Urothelium cell line (cell line): ENCODE results near the gene G6PD.
"Not testable (repeated sequence)": the region's sequence is repeated elsewhere in the genome, so short reads cannot be mapped to it uniquely, and the experiment has no call there.

ENCODE experiments used
- DNase-seq: peaks from one replicate; pipeline ENCODE4 v3.0.0; 2011; ENCODE audit warnings: low spot score, mixed read lengths
- FAIRE-seq: peaks from 2 replicates; lab custom pipeline; 2011; peaks lifted over from hg19 to GRCh38; lab: Jason Lieb, UNC

The G6PD gene

DNA sequence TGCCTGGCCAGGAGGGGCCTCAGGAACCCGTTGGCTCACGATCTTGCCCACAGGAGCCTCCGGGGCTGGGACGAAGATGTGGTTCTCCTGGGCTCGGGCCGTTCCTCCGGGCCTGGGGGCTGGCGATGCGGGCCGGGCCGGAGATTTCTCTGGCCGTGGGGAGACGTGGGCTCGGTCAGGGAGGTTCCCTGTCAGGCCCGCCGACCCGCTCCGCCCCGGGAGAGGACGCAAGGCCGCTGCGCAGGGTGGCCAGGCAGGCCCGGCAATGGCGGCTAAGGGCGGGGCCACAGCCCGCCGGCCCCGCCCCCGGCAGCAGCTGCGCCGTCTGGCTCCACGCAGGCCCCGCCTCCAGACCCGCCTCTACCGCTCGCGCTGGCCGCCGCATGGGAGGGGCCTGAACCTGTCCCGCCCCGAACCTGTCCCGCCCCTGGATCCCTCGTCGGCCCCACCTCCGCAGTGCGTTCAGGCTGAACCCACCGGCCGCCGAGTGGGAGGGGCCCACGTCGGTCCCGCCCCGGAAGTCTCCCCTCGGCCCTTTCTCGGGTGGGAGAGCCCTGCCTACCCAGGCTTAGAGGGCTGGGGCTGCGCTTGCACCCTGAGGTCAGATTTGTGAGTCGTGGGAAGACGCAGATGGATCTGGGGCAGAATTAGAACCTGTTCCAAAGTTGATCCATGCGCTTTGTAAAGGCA is 30.5 kb downstream of the G6PD start, which contains the start of gene FAM3A:
TSS of gene FAM3A (minus strand) at position 267 of the 690 bp plus-strand sequence. CDS start 460 bp downstream, outside the sequence.
- FAIRE-seq = peak; percentile 48
- peak; percentile 92 for DNase-seq

DNA sequence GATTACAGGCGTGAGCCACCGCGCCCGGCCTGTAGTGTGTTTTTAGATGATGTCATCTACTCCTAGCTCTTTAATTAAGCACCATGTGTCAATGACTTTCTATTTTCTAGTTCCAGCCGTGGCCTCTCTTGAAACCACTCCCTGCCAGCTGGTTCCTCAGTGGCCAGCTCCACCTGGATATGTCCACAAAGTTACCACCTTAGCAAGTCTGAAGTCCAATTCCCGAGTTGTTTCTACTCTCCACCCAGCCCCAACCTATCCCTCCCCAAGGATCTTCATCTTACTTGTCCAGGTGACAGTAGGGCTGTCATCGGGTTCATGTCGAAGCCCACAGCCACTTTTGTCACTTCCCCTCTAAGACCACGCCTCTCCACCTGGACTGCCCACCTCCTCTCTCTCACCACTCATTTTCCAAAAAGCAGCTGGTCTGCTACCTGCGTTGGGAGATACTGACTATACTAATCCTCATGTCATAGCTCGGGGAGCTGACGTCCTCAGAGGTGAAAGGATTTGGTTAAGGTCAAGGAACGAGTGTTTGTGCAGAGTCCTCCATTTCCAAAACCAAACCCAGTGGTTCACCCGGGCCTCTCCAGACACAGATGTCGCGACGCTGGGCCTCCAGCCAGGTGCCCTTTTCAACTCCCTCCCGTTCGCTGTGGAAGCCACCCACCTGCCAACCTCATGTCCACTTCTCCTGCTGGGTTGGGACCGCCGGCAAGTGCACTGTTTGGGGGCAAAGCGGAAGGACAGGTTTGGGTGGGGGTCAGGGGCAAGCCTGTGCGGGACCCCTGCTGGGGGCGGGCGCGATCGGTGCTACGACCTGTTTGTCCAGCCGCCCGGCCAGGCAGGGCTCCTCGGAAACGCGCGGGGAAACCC is 31.3 kb downstream of the G6PD start:
- no peak for FAIRE-seq

DNA sequence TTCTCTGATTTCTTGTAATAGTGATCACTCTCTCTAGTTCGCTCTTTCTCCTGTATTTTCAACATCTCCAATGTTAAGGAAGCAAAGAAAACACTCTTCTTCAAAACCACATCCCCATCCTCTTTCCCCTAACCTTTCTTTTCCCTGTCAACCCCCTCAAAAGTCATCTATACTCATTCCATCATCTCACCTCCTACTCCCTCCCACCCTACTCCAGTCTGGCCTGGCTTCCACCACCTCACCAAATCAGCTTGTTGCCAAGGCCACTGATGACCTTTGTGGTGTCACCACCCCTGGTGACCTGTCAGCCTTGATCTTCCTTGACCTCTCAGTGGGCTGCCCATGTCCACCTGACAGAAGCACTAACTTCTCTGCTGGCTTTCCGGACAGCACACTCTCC is 32.9 kb downstream of the G6PD start:
- FAIRE-seq (no peak), DNase-seq (no peak)

More for the DNA sequence above, 31.3 kb downstream of the G6PD start:
- DNase-seq = no peak

DNA sequence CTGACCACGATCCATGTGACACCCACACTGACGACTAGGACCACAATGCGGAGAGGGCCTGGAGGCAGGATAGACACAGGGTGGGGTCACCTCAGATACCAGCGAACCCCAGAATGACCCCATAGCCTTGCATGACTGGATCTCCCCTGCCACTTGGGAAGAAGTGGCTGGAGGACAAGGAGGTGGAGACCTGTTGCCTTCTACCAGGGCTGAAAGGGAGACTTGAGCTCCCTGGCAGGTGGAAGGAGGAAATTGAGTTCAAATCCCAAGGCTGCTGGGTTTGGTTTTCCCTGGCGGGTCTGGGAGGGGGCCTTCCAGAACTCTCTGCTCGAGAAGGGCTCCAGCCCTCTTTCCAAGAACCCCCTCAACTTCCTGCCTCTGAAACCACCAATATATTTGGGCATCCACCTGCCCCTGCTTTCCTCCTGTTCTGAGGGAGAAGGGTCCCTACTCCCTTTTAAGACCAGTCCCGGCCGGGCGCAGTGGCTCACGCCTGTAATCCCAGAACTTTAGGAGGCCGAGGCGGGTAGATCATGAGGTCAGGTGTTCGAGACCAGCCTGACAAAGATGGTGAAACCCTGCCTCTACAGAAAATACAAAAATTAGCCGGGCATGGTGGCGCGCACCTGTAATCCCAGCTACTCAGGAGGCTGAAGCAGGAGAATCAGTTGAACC is 33.6 kb downstream of the G6PD start:
- FAIRE-seq (no peak), DNase-seq (no peak)

DNA sequence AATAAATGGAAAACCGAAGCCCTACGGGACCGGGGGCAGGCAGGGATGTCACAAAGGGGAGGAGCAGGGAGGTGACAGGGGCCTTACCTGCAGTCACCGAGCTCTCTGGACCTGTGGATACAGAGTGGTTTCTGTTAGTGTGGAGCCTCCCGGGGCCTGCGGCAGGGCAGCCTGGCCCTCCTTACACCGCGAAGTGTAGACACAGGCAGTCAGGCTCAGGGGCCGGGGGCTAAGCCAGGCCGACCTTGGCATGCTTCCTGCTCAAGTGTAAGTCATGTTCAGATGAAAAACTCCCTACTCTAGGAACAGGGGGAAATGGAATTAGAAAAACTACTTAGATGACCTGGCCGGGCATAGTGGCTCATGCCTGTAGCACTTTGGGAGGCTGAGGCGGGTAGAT is 34.9 kb downstream of the G6PD start:
- FAIRE-seq = no peak

DNA sequence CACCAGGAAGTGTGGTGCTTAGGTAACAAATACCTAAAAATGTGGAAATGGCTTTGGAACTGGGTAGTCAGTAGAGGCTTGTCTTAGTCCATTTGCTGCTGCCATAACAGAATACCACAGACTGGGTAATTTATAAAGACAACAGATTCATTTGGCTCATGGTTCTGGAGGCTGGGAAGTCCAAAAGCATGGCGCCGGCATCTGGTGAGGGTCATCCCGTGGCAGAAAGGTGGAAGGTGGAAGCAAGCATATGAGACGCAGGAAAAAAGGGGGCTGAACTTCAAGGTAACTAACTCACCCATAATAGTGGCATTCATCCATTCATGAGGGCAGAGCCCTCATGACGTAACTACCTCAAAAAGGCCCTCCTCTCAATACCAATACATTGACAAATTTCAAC is 37.2 kb downstream of the G6PD start:
- FAIRE-seq = no peak

More for the DNA sequence above, 34.9 kb downstream of the G6PD start:
- no peak for DNase-seq

DNA sequence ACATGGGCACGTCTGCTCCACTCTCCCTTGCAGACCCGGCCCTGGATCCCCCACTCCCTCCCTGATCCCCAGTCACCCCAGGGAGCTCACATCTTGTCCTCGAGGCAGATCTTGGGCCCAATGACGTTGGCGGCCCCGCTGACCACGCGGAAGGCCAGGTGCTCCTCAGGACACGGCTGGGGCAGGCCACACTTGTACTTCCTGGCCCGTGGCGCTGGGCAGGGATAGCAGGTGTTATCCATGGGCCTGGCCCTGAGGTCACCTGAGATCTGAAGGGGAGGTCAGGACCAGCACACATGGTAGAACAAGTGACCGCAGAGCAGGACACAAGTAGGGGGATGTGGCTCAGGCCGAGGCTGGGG is 38.3 kb downstream of the G6PD start:
- FAIRE-seq = no peak
- DNase-seq = no peak

More for the DNA sequence above, 37.2 kb downstream of the G6PD start:
- DNase-seq = no peak

DNA sequence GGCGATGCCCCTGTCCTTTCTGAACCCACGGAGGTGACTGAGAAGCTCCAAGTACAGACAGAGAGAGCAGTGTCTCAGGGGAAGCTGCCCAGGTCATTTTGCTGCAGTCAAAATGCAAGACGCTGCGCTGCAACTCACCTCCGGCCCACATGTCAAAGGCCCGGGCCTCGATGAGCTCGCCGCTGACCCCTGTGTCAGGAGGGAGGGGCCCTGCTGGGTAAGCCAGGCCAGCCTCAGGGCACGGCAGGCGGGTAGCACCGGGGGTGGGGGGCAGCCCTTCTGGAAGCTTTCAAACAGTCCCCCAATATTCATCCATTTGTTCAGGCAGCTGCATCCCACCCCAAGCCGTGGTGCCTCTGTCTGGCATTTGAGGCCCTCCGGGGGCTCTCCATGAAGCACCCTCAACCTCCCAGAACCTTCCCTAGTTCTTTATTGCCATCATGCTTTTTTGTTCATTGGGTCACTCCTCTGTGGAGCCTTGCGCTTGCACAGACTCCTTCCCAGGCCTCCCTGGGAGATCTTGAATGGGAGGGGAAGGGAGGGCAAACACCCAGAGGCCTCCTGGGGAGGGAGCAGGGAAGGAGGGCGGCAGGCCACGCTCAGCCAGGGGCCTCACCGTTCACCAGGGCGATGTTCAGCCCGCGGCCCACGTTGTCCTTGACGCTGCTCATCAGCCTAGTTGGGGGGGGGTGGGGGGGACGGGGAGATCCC is 38.8 kb downstream of the G6PD start:
- DNase-seq (no peak), FAIRE-seq (no peak)

DNA sequence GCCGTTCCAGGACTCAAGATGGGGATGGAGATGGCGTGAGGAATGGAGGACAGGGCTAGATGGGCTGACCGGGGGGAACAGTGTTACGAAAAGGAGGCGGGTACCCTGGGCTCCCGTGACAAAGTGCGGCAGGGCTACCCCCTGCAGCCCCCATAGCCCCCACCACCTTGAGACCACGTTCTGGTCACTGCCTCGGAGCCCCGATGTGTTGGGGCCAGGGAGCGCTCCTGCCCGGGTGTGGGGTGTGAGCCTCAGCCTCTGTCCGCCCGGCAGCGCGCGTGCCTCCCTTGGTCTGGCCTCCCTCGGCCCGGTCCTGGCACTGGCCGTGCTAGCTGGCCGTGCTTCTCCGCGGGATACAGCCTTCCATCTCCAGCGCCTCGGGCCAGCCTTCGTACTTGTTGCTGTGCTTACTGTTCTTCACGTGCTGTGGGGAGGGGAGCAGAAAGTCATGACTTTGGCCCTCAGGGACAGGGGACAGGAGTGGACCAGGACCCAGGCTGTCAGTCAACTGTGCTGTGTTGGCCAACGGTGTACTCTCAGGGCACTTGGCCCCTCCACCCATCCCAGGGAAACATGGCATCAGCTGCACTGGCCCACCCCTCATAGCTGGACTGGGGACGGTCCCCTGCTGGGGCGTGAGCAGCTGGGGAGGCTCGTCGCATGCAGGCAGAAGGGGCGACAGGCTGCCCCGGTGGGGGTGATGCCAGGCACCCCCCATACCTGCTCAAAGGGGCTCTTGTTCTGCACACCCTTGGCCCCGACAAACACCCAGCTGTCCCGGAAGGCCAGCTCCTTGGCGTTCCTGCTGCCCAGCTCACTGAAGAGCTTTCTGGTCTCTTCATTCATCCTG is 39.9 kb downstream of the G6PD start:
- no peak for FAIRE-seq

DNA sequence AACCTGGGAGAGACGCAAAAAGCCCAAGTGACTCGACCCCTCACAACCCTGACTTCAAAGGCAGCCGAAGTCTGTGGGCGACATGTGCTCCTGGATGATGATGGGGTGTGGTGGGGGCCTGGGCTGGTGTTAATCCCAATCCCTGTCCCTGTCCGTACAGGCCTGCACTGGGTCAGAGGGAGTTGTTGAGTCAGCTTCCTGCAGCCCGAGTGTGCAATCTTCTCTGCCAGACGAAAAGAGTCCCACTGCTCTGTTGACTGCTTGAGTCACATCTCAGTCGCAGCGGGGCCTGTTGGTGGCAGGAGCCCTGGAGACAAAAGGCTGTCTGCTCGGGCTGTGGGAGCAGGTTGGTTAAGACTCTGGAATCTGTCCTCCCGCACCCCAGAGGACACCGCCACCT is 40.9 kb downstream of the G6PD start:
- DNase-seq (no peak), FAIRE-seq (no peak)

More for the DNA sequence above, 39.9 kb downstream of the G6PD start:
- DNase-seq = no peak

DNA sequence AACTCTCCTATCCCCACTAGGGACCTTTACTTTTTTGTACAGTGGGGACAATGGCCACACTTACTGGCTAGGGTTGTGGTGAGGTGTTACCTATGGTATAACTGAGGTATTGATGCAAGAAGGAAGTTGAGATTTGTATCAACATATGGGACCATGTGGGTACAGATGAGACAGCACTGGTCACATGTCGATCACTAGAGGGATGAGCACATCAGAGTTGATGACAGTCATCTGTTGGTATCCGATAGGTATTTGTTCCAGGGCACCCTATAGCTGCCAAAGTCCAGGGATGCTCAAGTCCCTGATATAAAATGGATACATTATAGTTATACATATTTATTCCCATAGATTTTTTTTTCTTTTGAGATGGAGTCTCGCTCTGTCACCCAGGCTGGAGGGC is 43.7 kb downstream of the G6PD start:
- no peak for DNase-seq
- FAIRE-seq = peak; percentile 17

DNA sequence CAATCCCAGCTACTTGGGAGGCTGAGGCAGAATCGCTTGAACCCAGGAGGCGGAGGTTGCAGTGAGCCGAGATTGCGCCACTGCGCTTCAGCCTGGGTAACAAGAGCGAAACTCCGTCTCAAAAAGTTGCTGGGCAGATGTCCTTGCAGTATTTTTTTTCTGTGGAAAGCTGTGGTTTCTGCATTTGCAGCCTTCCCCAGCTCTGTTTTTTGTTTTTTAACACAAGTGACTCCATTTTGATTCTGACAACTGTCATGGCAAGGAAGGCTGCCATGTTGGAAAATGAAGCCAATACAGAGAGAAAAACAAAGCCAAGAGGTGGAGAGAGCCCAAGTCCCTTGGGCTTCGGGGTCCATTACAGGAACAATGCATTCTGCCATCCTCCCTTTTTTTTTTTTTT is 44.5 kb downstream of the G6PD start:
- DNase-seq (no peak), FAIRE-seq (no peak)

DNA sequence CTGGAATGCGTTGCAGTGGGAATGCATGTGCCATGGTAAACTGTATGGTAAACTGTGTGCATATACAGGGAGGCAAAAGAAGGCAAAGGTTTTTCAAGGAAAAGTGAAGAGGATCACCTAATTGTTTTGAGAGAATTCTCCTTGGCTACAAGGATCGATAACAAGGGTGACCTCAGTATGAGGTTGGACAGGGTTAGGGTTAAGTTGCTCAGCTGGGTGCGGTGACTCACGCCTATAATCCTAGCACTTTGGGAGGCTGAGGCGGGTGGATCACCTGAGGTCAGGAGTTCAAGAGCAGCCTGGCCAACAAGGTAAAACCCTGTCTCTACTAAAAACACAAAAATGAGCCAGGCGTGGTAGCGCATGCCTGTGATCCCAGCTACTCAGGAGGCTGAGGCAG is 45.2 kb downstream of the G6PD start:
- DNase-seq, FAIRE-seq: not testable (repeated sequence)

DNA sequence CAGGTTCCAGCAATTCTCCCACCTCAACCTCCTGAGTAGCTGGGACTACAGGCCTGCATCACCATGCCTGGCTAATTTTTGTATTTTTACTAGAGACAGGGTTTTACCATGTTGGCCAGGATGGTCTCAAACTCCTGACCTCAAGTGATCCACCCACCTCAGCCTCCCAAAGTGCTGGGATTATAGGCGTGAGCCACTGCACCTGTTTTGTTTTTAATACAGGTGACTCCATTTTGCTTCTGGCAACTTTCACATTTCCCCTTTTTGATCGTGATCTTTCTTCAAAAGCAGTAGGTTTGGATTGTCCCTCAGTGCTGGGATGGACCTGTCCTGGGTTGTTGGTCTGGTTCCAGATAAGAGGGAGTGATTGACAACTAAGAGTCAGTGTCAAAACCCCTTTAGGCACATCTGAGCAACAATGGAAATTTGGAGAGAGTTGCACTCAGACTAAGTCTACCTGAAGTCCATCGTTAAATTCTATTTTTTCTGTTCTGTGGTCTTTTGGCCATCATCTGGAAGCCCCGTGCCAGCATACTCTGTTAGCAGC is 50.0 kb downstream of the G6PD start:
- FAIRE-seq, DNase-seq: not testable (repeated sequence)

DNA sequence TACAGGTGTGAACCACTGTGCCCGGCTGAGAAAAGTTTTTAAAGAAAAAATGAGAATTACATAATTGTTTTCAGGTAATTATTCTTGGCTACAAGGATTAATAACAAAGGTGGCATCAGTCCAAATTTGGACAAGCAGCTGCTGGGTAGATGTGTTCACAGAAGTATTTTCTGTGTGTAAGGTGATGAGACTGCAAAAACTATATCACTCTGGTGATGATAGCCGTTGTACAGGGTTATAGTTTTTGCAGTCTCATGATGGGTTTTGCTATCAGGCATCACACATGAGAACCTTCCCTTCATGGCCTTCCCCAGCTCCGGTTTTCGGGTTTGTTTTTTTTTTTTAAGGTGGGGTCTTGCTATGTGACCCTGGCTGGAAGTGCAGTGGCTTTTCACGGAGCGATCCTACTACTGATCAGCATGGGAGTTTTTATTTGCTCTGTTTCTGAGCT is 51.1 kb downstream of the G6PD start:
- DNase-seq (no peak), FAIRE-seq (no peak)

DNA sequence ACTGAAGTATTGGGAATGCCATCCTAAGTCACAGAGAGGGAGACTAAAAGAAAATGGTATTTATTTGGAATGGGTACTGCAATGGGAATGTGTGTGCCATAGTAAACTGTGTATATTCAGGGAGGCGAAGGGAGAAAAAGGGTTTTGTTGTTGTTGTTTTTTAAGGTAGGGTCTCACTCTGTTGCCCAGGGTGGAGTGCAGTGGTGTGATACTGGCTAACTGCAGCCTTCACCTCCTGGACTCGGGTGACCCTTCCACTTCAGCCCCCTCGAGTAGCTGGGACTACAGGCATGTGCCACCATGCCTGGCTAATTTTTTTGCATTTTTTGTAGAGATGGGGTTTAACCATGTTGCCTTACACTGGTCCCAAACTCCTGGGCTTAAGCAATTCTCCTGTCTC is 51.9 kb downstream of the G6PD start:
- FAIRE-seq = peak; percentile 37

DNA sequence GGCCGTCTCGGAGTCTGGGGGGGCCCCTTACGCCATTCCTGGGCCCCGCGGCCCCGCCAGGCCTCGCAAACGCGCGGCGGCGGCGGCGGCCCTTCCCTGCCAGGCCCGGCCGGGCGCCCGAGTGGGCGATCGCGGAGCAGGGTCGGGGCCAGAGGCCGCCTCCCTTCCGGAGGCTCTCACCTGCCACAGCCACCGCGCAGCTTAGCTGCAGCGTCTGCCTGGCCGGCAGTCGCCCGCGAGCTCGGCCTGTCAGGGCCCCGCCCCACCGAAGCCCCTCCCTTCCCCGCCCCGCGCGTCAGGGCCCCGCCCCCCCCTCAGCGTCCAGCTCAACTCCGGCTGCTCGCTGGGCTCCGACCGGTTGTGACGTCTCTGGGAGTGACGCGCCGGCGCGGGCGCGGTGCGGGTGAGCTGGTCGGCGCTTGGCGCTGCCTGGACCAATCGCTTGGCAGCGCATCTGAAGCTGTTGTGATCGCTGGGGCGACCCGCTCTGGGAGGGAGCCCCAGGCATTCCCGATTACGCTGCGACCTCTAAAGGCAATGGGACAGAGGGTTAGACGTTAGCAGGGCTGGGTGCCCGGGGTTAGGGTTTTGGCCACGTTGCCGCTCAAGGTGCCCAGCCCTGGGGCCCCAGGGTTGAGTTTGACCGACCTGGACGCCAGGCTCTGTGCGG is 56.1 kb downstream of the G6PD start, which contains the start of gene SLC10A3:
TSS of gene SLC10A3 (minus strand) at position 216 of the 670 bp plus-strand sequence. CDS start 1,689 bp downstream, outside the sequence.
- no peak for FAIRE-seq

More for the DNA sequence above, 51.9 kb downstream of the G6PD start:
- DNase-seq = no peak

DNA sequence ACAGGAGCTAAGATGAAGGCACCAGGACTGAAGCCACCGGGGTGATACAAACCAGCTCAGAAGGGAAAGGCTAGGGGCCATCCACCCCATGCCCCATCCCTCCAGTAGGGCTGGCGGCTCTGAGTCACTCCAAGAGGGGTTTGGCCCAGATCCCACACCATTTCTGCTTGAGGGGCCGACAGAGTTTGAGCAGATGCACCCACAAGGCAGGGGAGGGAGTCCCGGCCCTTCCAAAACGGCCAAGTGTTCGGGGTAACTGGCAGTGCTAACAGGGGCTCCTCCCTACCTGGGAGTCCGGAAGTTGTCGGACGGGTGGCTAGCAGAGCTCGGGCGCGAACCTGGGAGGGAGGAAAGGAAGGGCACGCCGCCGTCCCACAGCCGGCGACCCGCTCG is 56.6 kb downstream of the G6PD start:
- DNase-seq = peak; percentile 37

More for the DNA sequence above, 56.1 kb downstream of the G6PD start, which contains the start of gene SLC10A3:
- peak; percentile 95 for DNase-seq

DNA sequence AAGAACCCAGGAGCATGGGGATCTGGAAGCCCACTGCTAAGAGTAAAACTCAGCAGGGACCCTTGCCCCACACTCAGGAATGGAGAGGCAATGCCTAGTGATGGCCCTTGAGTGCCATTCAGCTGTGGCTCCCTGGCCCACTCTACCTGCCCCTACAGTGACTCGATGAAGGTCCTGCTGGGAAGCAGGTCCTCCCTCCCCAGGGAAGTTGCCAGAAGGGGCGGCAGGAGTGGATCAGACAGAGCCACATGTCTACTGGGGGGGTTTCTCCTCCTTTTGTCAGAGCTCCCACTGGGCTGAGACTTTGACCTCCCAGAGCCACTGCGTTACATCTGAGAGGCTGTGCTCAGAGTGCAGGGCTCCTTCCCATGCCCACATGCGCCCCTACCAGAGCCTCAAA is 57.5 kb downstream of the G6PD start:
- no peak for DNase-seq
- FAIRE-seq = no peak

More for the DNA sequence above, 56.6 kb downstream of the G6PD start:
- no peak for FAIRE-seq
